GM18519 (cell line): Measurements from ENCODE around the gene USH1G.

ENCODE experiments used
- ATAC-seq: cut with Tn5 transposase; IDR thresholded peaks from one replicate; pipeline ENCODE4 v1.9.1; 2021; ENCODE audit warnings: mild to moderate bottlenecking, moderate library complexity; ENCODE audit not compliant: unreplicated experiment, low FRiP score

USH1G gene

GRCh38 chr17:74954665-74955421 is 31.8 kb upstream of the USH1G start:
- ATAC-seq: no peak

GRCh38 chr17:74954115-74954514 is 31.1 kb upstream of the USH1G start:
- ATAC-seq: no peak

- no peak for ATAC-seq
Measured at GRCh38 chr17:74953134-74953687, 30.2 kb upstream of the USH1G start.

- no peak for ATAC-seq
Measured at GRCh38 chr17:74952431-74953133, 29.5 kb upstream of the USH1G start.

- ATAC-seq: no peak
Measured at GRCh38 chr17:74951680-74952421, 28.8 kb upstream of the USH1G start.

GRCh38 chr17:74951065-74951464 is 28.0 kb upstream of the USH1G start:
- ATAC-seq: no peak

- no peak for ATAC-seq
Measured at GRCh38 chr17:74950207-74950606, 27.2 kb upstream of the USH1G start.

GRCh38 chr17:74949455-74950115 is 26.5 kb upstream of the USH1G start:
- no peak for ATAC-seq

- no peak for ATAC-seq
Measured at GRCh38 chr17:74947041-74947754, 24.1 kb upstream of the USH1G start.

GRCh38 chr17:74946641-74947040 is 23.6 kb upstream of the USH1G start:
- ATAC-seq: no peak

- no peak for ATAC-seq
Measured at GRCh38 chr17:74945543-74945942, 22.5 kb upstream of the USH1G start.

GRCh38 chr17:74943808-74944522 is 20.9 kb upstream of the USH1G start:
- no peak for ATAC-seq

GRCh38 chr17:74941128-74941725 is 18.2 kb upstream of the USH1G start:
- no peak for ATAC-seq

GRCh38 chr17:74939534-74939933 is 16.5 kb upstream of the USH1G start:
- ATAC-seq: no peak

- no peak for ATAC-seq
Measured at GRCh38 chr17:74938194-74938950, 15.3 kb upstream of the USH1G start.

- no peak for ATAC-seq
Measured at GRCh38 chr17:74937064-74938051, 14.3 kb upstream of the USH1G start.

- ATAC-seq: no peak
Measured at GRCh38 chr17:74936470-74936799, 13.4 kb upstream of the USH1G start.
